HepG2 (cell line): Measurements from ENCODE around the gene RNF126. TPM values are rescaled to one million over a fixed set of nuclear protein-coding genes. Genes with fewer than 3 reads are reported as not detected.

Experiments
- FOXJ3 ChIP-seq: sonication (generic); formaldehyde crosslinking; IDR thresholded peaks from 2 replicates; pipeline ENCODE4 v1.4.0; 2020; ENCODE audit warnings: missing genetic modification reagents, mild to moderate bottlenecking, borderline replicate concordance
- FOXP1 ChIP-seq, 2 experiments: fragments of 450-650 bp in 1 of 2; IDR thresholded peaks; 2 replicates each; pipeline ENCODE4 v1.6.1; 2017 to 2018; ENCODE audit warnings: antibody characterized with exemption in 1 of 2
- GPN1 ChIP-seq: sonication (generic); formaldehyde crosslinking; IDR thresholded peaks from 2 replicates; pipeline ENCODE4 v1.5.1; 2020; ENCODE audit warnings: missing genetic modification reagents, borderline replicate concordance
- GTF2F1 ChIP-seq: fragments of 150-350 bp; IDR thresholded peaks from 2 replicates; pipeline ENCODE4 v1.6.1; 2014; ENCODE audit warnings: low read length
- JARID2 ChIP-seq: sonication (generic); formaldehyde crosslinking; IDR thresholded peaks from 2 replicates; pipeline ENCODE4 v1.8.1; 2023; ENCODE audit warnings: missing genetic modification reagents, inconsistent platforms; ENCODE audit not compliant: insufficient replicate concordance
- KLF16 ChIP-seq, 2 experiments: sonication (generic) in 1 of 2; formaldehyde crosslinking in 1 of 2; IDR thresholded peaks; 2 replicates each; pipeline versions ENCODE4 v1.6.1 to v1.8.0; 2016 to 2023; ENCODE audit warnings: missing genetic modification reagents in 2 of 2, missing compliant biosample characterization in 1 of 2
- MAFK ChIP-seq, 2 experiments: IDR thresholded peaks in 1 of 2; conservative IDR thresholded peaks in 1 of 2; 2 replicates each; pipeline ENCODE4 v1.6.1; 2011; ENCODE audit warnings: improper control_type of control experiment in 2 of 2, low read length in 2 of 2
- MZF1 ChIP-seq: sonication (generic); formaldehyde crosslinking; IDR thresholded peaks from 2 replicates; pipeline ENCODE4 v1.8.1; 2023; ENCODE audit warnings: mild to moderate bottlenecking, missing genetic modification reagents, borderline replicate concordance
- NFE2L1 ChIP-seq: sonication (generic); formaldehyde crosslinking; IDR thresholded peaks from 2 replicates; pipeline ENCODE4 v1.4.0; 2020; ENCODE audit warnings: missing genetic modification reagents, mild to moderate bottlenecking, borderline replicate concordance
- SKI ChIP-seq: fragments of 450-650 bp; IDR thresholded peaks from one replicate; pipeline ENCODE4 v1.6.1; 2018; ENCODE audit warnings: mild to moderate bottlenecking; ENCODE audit not compliant: partially characterized antibody
- SNRNP70 ChIP-seq: fragments of 200-400 bp; formaldehyde crosslinking; IDR thresholded peaks from 2 replicates; pipeline ENCODE4 v1.6.1; 2017; ENCODE audit warnings: mild to moderate bottlenecking, low read depth, low read length, moderate library complexity
- THRA ChIP-seq: sonication (generic); formaldehyde crosslinking; IDR thresholded peaks from 2 replicates; pipeline ENCODE4 v1.4.0; 2020; ENCODE audit warnings: missing genetic modification reagents, borderline replicate concordance
- U2AF2 ChIP-seq: fragments of 200-400 bp; formaldehyde crosslinking; IDR thresholded peaks from 2 replicates; pipeline ENCODE4 v1.6.1; 2017; ENCODE audit warnings: low read depth, mild to moderate bottlenecking, low read length
- YY1 ChIP-seq: IDR thresholded peaks from 2 replicates; pipeline ENCODE4 v1.6.1; 2011; ENCODE audit warnings: low read length, low read depth, moderate library complexity, mild to moderate bottlenecking; ENCODE audit not compliant: insufficient read depth, insufficient replicate concordance
- ZBTB37 ChIP-seq: sonication (generic); formaldehyde crosslinking; IDR thresholded peaks from 2 replicates; pipeline ENCODE4 v1.4.0; 2020; ENCODE audit warnings: mild to moderate bottlenecking, missing genetic modification reagents
- ZNF354B ChIP-seq: sonication (generic); formaldehyde crosslinking; IDR thresholded peaks from 2 replicates; pipeline ENCODE4 v1.8.0; 2022; ENCODE audit warnings: mild to moderate bottlenecking, missing genetic modification reagents
- ZNF484 ChIP-seq: sonication (generic); formaldehyde crosslinking; IDR thresholded peaks from 2 replicates; pipeline ENCODE4 v1.5.1; 2020; ENCODE audit warnings: mild to moderate bottlenecking, low read depth, missing genetic modification reagents, borderline replicate concordance
- ZNF574 ChIP-seq: sonication (generic); formaldehyde crosslinking; IDR thresholded peaks from 2 replicates; pipeline ENCODE4 v1.4.0; 2020; ENCODE audit warnings: missing genetic modification reagents
- ZNF672 ChIP-seq: sonication (generic); formaldehyde crosslinking; IDR thresholded peaks from 2 replicates; pipeline ENCODE4 v1.8.1; 2022; ENCODE audit warnings: missing genetic modification reagents
- ZNF75D ChIP-seq: sonication (generic); formaldehyde crosslinking; IDR thresholded peaks from 2 replicates; pipeline ENCODE4 v1.8.1; 2023; ENCODE audit warnings: missing genetic modification reagents, mild to moderate bottlenecking, borderline replicate concordance
- ZNF800 ChIP-seq: sonication (generic); formaldehyde crosslinking; IDR thresholded peaks from 2 replicates; pipeline ENCODE4 v1.4.0; 2020; ENCODE audit warnings: missing genetic modification reagents
- ZNF841 ChIP-seq: sonication (generic); formaldehyde crosslinking; IDR thresholded peaks from 2 replicates; pipeline ENCODE4 v1.8.1; 2023; ENCODE audit warnings: missing genetic modification reagents, borderline replicate concordance
- polyA plus RNA-seq, 8 experiments: library from polyadenylated mRNA; depleted of rRNA in 3 of 8; stranded (reverse) in 7 of 8; unstranded in 1 of 8; fragments of >200 nt; fragmentation: Illumina TruSeq in 4 of 8; extraction: Trizol in 4 of 8; gene quantifications; 2 replicates each; pipeline versions ENCODE4 v1.2.1 to v1.2.3, GENCODE V29; 2011 to 2016; ENCODE audit warnings: low read depth in 4 of 8, missing spikeins in 1 of 8, mixed read lengths in 1 of 8; ENCODE audit not compliant: insufficient read depth in 1 of 8
- total RNA-seq, 5 experiments: library from RNA; depleted of rRNA; stranded (reverse); fragments of >200 nt; fragmentation: Illumina TruSeq; extraction: Trizol; gene quantifications; 2 replicates each; pipeline ENCODE4 v1.2.3, GENCODE V29; 2016; ENCODE audit warnings: low read depth in 1 of 5

The RNF126 gene
- total and polyA plus RNA-seq, 2 of the 13 experiments (the other 11 are each of a cell fraction or from before 2014, with no cell fraction given): 23.2 to 34.0 TPM

GRCh38 chr19:633068-633785 is 29.8 kb downstream of the RNF126 start, which contains the start of gene POLRMT (continued):
- TF ChIP-seq SNRNP70 (no peak), THRA (CRISPR knock-in tag) (no peak; the same call in 1 of the 2 replicates), ZNF800 (CRISPR knock-in tag) (peak; percentile 92), ZNF672 (CRISPR knock-in tag) (no peak), MAFK (conservative IDR thresholded peaks at IDR 0.05 in 1 of 2, IDR thresholded peaks at IDR 0.05 in 1 of 2; ENCODE audit: low read length in 2 of 2) (no peak), GPN1 (CRISPR knock-in tag) (no peak), MZF1 (CRISPR knock-in tag) (no peak), JARID2 (CRISPR knock-in tag) (no peak), KLF16 (CRISPR knock-in tag; IDR thresholded peaks at IDR 0.05) (peak in 1 of 2 experiments; percentile 58; a peak in 2 of 4 replicates), FOXP1 (IDR thresholded peaks at IDR 0.05) (no peak), FOXP1 (CRISPR knock-in tag; IDR thresholded peaks at IDR 0.05) (no peak), ZNF574 (CRISPR knock-in tag) (peak; percentile 86), FOXJ3 (CRISPR knock-in tag) (no peak; the same call in 1 of the 2 replicates), NFE2L1 (no peak), SKI (no peak), YY1 (peak; percentile 88), U2AF2 (peak; percentile 94), ZNF484 (CRISPR knock-in tag) (no peak), ZBTB37 (CRISPR knock-in tag) (no peak), ZNF354B (CRISPR knock-in tag) (no peak), GTF2F1 (no peak), ZNF841 (no peak), ZNF75D (CRISPR knock-in tag) (no peak)
